Adrenal gland (tissue), 5 donors: ENCODE measurements around the gene EIPR1.

ENCODE experiments used
- CTCF ChIP-seq, 6 experiments: fragments of 450-650 bp in 4 of 6; fragments of 200-600 bp in 2 of 6; sonication (generic) in 1 of 6; IDR thresholded peaks; 1 replicate in 5 of 6; 2 replicates in 1 of 6; pipeline versions ENCODE4 v1.5.1 to v1.8.0; 2016 to 2021; ENCODE audit warnings: antibody characterized with exemption in 6 of 6, mild to moderate bottlenecking in 2 of 6, moderate library complexity in 1 of 6
- POLR2A ChIP-seq, 2 donors: fragments of 450-650 bp; IDR thresholded peaks; one replicate each; pipeline ENCODE4 v1.6.1; 2017; ENCODE audit warnings: antibody characterized with exemption in 2 of 2, mild to moderate bottlenecking in 2 of 2, moderate library complexity in 1 of 2
- donor health status: DM: no; HTN: no; CAD: no.

- no peak for TF ChIP-seq CTCF (IDR thresholded peaks at IDR 0.05)
- no peak for TF ChIP-seq POLR2A (IDR thresholded peaks at IDR 0.05)
Observed at GRCh38 chr2:3336844-3337243, 40.8 kb downstream of the EIPR1 start.
